Measurements from ENCODE around the gene PGS1.

The PGS1 gene

DNA sequence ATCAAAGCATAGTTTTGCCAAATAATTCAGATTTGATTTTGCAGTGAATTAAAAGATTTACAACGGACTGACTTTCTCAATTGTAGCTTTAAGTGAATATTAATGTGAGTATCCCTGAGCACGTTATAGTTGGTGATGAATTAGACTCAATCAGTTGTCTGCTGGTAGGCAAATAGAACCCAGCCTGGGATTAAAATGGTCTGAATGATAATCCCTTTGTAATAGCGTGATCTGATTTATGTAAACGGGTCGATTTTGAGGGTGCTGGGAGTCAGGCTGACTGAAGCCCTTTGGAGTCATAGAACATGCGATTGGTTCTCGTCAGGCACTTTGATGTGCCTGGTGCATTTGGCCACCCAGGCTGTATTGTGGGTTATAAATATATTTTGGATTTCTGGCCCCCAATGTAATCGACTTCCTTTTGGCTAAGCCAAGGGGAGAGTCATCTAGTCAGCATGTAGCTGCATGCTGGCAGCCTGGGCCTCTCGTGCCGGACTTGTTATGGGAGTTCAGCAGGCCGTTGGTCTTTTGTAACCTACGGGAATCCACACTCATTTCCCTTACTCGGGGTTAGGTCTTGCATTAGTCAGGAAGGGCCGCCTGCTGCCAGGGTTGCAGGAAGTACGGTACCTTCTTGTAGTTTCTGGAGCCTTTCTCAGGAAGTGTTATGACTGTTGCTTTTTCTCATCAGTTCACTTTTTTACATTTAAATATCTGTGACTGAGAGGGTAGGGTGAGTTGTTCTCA is 5.4 kb downstream of the PGS1 start:
- FAIRE-seq (no peak), DNase-seq (ENCODE audit: low spot score) (no peak)

DNA sequence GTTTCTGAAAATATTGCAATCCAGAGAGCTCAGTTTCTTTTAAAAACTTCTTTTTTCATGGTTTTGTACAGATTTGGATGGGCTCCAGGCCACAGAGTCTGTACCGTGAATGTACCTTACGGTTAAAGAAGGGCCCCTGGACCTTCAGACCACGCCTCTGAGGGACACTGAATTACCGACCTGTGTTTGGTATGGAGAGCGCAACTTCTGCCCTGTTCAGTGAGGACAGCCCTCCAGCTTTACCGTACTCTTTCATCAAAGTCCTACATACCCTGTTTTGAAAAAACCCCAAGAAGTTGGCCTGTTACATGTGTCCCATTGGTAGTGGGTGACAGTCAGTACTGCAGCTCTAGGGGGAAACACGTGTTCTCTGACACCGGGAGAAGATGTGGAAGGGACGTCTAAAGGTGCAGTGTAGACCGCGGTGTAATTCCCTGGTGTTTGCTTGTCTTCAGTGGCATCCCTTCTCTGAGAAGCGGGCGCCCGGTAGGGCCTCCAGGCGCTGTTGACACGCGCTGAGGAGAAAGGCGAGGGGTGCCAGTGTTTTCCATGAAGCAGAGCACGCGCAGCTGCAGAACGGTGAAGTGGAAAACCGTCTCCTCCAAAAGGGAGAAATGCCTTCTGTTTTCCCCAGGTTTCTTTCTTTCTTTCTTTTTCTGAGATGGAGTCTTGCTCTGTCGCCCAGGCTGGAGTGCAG is 6.2 kb downstream of the PGS1 start:
- FAIRE-seq (no peak), DNase-seq (ENCODE audit: low spot score) (no peak)

DNA sequence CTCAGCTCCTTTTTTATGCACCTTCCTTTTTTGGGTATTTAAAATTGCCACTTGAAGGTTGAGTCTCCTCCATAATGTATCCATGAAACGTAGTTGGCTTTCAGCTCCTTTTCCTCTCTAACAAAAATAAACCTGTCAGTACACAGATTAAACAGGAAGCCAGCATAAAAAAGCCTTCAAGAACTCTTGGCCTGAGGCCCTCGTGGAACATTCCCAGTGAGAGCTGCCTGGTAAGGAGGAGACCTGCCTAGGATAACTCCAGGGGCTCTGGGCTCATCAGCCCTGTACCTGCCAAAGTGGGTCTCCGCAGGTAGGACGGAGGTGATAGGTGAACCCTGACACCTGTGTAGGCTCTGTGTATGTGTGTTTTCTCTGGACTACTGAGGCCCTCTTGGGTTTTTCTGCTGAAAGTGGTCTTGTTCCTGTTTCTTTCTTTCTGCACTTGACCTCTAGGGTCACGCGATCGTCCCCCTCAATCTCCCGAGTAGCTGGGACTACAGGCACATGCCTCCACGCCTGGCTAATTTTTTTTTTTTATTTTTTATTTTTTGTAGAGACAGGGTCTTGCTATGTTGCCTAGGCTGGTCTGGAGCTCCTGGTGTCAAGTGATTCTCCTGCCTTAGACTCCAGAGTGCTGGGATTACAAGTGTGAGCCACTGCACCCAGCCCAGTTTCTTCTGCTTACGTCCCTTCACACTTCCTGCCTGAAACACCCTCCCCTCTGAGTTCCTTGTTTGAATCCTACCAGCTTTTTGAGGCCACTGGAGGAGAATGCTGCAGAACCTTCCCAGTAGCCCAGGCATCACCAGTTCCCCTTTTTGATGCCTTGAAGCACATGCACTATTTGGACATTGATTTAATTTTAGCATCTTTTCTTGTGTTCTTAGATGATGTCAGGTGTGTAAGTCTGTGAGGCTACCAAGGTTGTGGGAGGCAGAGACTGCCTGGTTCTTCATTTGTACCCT is 9.8 kb downstream of the PGS1 start:
- no peak for DNase-seq (ENCODE audit: low spot score)
- no peak for FAIRE-seq

DNA sequence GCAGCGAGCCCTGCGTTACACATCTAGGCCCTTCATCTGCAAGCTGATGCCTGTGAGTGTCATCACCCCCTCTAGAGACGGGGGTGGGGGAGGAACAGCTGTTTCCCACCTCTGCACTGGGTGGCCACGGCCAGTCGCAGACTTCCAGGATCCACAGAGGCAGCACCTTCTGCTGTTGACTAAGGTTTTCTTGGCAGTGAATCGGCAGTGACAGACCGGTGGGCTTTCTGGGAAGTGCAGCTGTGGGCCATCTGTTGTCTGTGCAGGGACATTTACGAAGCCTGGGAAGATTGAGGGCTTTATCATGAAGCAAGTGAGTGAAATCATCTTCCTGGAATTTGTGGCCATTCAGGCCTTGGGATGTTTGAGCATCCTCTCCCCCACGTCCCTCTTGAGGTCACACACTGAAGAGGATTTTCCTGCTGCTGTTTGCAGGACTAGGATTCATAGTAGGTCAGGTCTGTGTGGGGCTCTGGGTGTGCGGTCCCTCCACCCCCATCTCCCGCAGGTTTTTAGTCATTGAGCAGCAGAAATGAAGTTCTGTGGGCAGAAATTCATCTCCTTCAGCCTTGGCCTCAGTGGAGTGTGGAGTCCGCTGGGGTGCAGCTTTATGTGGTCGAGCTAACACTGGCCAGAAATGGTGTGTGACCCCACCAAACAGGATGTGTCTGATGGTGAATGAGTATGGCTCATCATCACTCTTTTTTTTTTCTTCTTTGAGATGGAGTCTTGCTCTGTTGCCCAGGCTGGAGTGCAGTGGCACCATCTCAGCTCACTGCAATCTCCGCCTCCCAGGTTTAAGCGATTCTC is 12.0 kb downstream of the PGS1 start:
- FAIRE-seq (peak; percentile 86), DNase-seq (ENCODE audit: low spot score) (peak; percentile 93)

DNA sequence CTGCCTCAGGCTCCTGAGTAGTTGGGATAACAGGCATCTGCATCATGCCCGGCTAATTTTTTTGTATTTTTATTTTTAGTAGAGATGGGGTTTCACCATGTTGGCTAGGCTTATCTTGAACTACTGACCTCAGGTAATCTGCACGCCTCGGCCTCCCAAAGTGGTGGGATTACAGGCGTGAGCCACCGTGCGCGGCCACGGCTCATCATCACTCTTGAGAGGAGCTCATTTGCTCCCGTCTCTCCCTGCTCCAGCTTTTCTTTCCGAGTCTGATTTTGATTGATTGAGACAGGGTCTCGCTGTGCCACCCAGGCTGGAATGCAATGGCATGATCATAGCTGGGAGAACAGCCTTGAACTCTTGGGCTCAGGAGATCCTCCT is 12.6 kb downstream of the PGS1 start:
- no peak for DNase-seq (ENCODE audit: low spot score)
- FAIRE-seq = no peak

DNA sequence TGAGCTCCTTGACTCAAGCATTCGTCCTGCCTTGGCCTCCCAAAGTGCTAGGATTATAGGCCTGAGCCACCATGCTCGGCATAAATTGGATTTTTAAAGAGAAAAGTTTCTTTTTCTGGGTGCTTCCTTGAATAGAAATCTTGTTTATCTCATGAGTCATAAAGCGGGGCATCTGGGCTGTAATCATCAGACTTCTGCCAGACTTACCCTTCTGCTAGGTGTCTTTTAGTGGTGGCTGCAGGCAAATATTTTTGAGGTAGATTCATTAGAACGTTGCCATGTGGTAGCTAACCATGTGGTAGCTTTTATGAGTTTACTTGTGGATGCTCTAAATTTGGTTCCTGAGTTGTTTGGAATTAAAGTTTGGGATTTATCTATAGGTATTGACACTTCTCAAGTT is 13.4 kb downstream of the PGS1 start:
- FAIRE-seq (no peak), DNase-seq (ENCODE audit: low spot score) (peak; percentile 69)

GRCh38 chr17:78392295-78392694 is 13.8 kb downstream of the PGS1 start:
- peak; percentile 48 for DNase-seq (ENCODE audit: low spot score)
- FAIRE-seq = peak; percentile 63

GRCh38 chr17:78393575-78393974 is 15.1 kb downstream of the PGS1 start:
- DNase-seq (ENCODE audit: low spot score) = no peak
- FAIRE-seq = no peak

GRCh38 chr17:78394209-78394608 is 15.8 kb downstream of the PGS1 start:
- DNase-seq (ENCODE audit: low spot score) = no peak

DNA sequence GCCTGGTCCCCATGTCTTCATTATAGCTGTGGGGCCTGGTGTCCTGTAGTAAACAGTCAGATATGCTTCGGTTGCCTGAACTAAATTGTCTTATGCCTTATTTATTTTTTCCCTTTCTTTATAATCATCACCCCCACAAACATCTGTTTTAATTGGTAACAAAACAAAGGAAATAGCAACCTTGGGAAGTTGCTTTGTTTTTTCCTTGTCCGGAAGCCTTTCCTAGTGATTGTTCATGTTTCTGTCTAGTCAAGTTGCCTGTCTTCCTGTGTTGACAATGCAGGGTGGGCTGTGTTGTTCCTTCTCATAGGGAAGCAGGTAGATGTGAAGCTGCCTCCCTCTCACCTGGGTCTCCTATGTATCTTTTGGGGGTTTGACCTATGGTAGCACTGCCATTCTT is 16.7 kb downstream of the PGS1 start:
- no peak for FAIRE-seq
- DNase-seq (ENCODE audit: low spot score) = no peak

More at GRCh38 chr17:78394209-78394608, 15.8 kb downstream of the PGS1 start:
- FAIRE-seq = no peak

- FAIRE-seq (peak; percentile 46), DNase-seq (ENCODE audit: low spot score) (no peak)
Observed at GRCh38 chr17:78396441-78397337, 18.2 kb downstream of the PGS1 start.

DNA sequence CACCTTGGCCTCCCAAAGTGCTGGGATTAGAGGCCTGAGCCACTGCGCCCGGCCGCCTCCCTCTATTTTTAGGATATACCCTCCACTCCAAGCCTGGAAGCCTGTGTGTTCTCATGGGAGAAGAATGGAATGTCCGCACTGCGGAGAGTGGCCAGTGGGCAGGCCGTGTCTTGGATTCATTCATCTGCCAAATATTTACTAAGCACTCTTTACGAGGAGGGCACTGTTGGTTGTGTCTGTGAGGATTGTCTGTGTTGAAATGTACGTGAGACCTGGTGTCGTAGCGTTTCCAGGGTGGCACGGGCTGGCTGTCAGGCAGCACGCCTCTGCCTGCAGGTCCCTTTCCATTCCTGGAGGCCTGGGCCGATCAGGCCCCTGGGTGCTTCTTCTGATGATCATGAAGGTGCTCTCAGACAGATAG is 19.2 kb downstream of the PGS1 start:
- DNase-seq (ENCODE audit: low spot score) = no peak
- FAIRE-seq = no peak

- no peak for DNase-seq (ENCODE audit: low spot score)
- no peak for FAIRE-seq
Observed at GRCh38 chr17:78398390-78398789, 19.9 kb downstream of the PGS1 start.

DNA sequence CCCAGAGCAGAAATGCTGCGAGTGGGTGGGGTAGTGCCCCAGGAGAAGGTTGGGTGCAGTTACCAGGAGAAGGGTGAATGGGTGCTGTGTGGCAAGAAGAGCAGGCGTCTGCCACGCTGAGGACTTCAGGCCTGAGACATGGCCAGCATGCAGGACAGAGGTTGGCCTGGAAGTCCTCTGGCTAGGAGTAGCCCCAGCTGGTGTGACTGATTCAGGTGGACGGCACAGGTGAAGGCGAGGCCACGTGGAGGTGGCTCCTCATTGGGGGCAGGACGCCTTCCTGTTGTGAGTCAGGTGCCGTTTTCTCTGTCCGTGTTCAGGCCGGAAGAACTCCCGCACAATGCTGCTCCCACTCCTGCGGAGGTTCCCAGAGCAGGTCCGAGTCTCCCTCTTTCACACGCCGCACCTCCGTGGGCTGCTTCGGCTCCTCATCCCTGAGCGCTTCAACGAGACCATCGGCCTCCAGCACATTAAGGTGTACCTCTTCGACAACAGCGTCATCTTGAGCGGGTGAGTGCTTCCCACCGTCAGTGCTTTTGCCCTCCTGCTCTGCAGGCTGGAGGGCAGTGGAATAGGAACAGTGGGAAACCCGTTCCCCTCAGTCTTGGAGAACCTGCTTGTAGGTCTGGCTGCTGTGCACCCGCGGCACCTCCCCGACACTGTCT is 20.7 kb downstream of the PGS1 start:
- FAIRE-seq (no peak), DNase-seq (ENCODE audit: low spot score) (no peak)

DNA sequence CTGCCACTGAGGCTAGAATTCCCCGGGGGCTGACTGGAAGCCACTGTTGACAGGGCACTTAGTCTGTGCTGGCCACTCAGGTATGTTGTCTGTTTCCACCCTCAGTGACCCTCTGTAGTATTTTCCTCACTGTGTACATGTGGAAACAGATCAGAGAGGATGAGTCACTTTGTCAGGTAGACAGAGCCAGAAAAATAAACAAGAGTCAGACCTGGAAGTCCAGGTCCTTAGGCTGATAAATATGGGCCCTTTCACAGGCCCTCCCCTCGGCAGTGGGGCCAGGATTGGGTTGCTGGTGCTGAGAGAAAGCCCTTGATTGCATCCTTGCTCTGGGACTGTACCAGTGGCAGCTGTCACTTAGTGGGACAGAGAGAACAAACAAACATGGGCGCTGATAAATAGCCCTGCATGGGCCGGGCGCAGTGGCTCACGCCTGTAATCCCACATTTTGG is 21.3 kb downstream of the PGS1 start:
- FAIRE-seq (no peak), DNase-seq (ENCODE audit: low spot score) (no peak)

- FAIRE-seq = peak; percentile 80
Observed at GRCh38 chr17:78400581-78401240, 22.3 kb downstream of the PGS1 start.

GRCh38 chr17:78401246-78401645 is 22.8 kb downstream of the PGS1 start:
- DNase-seq (ENCODE audit: low spot score) (no peak), FAIRE-seq (no peak)

More at GRCh38 chr17:78400581-78401240, 22.3 kb downstream of the PGS1 start:
- no peak for DNase-seq (ENCODE audit: low spot score)

DNA sequence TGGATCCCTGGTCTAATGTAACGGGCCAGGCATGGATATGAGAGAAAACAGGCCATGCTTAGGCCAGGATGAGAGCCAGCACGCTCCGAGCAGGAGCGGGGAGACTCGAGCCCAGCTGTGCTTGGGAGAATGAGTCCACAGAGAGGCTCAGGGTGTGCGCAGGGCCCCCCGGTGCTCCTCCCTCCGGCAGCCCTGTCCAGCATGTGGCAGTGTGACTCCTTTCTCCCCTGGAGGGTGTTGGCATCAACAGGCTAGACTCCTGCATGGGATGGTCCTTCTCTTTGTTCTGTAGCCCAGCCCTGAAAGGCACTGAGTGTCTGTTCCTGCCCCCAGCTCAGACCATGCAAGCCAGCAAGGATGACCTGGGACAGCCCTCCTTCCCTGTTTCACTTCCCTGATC is 23.4 kb downstream of the PGS1 start:
- DNase-seq (ENCODE audit: low spot score) = no peak
- no peak for FAIRE-seq

GRCh38 chr17:78403822-78404221 is 25.4 kb downstream of the PGS1 start:
- DNase-seq (ENCODE audit: low spot score) (no peak), FAIRE-seq (peak; percentile 84)
